ENCODE measurements around the gene SLC2A1. TPM values are rescaled to one million over a fixed set of nuclear protein-coding genes. Genes with fewer than 3 reads are reported as not detected.

SLC2A1 gene
- total and polyA plus RNA-seq, 9 of the 15 experiments (the other 6 are each of a cell fraction or from before 2014, with no cell fraction given) = 12.6 to 153 (median 48.0) TPM

- TF ChIP-seq U2AF1 (optimal IDR thresholded peaks at IDR 0.05; ENCODE audit: low read depth, low read length) (no peak), C11orf30 (IDR thresholded peaks at IDR 0.05; ENCODE audit: low read depth) (peak; percentile 100), ZBTB7A (IDR thresholded peaks at IDR 0.05; ENCODE audit: borderline replicate concordance, control insufficient read depth, low read depth, low read length) (peak; percentile 83), MYBL2 (IDR thresholded peaks at IDR 0.05; ENCODE audit: low read depth) (peak; percentile 33; the same call in 1 of the 2 replicates), MYBL2 (CRISPR knock-in tag; IDR thresholded peaks at IDR 0.05; ENCODE audit: borderline replicate concordance) (no peak), HOXB6 (CRISPR knock-in tag; IDR thresholded peaks at IDR 0.05; ENCODE audit: borderline replicate concordance) (no peak), ZNF511 (CRISPR knock-in tag; IDR thresholded peaks at IDR 0.05) (0 out of 2 replicates have a peak, but pooled peaks have one; percentile 6), NCOA4 (IDR thresholded peaks at IDR 0.05; ENCODE audit: partially characterized antibody) (no peak), BRD4 (IDR thresholded peaks at IDR 0.05) (no peak), MYNN (IDR thresholded peaks at IDR 0.05) (peak; percentile 91; the same call in 1 of the 2 replicates), MYNN (CRISPR knock-in tag; IDR thresholded peaks at IDR 0.05) (no peak), RBBP5 (IDR thresholded peaks at IDR 0.05; ENCODE audit: borderline replicate concordance, insufficient read depth, low read length, poor library complexity, severe bottlenecking) (peak; percentile 8), GABPB2 (CRISPR knock-in tag; conservative IDR thresholded peaks at IDR 0.05) (no peak), NR4A1 (CRISPR knock-in tag; IDR thresholded peaks at IDR 0.05) (no peak), NR4A1 (tag; IDR thresholded peaks at IDR 0.05) (peak; percentile 82), TBL1XR1 (IDR thresholded peaks at IDR 0.05; ENCODE audit: low read length in 2 of 2) (peak; percentile 92 to 95), HNRNPH1 (optimal IDR thresholded peaks at IDR 0.05; ENCODE audit: low read depth, low read length) (no peak), HDAC2 (IDR thresholded peaks at IDR 0.05) (peak; percentile 97), MAFK (IDR thresholded peaks at IDR 0.05; ENCODE audit: low read length) (peak; percentile 99), BCOR (IDR thresholded peaks at IDR 0.05) (peak; percentile 90), ZNF277 (CRISPR knock-in tag; IDR thresholded peaks at IDR 0.05; ENCODE audit: borderline replicate concordance) (no peak), TCF15 (CRISPR knock-in tag; IDR thresholded peaks at IDR 0.05) (peak; percentile 74; the same call in 1 of the 2 replicates), ZNF347 (CRISPR knock-in tag; IDR thresholded peaks at IDR 0.05; ENCODE audit: low read depth) (no peak), FOXO4 (CRISPR knock-in tag; IDR thresholded peaks at IDR 0.05) (no peak), CREB3L1 (IDR thresholded peaks at IDR 0.05; ENCODE audit: borderline replicate concordance, low read depth) (no peak)
Measured at GRCh38 chr1:42962641-42963377, 4.1 kb upstream of the SLC2A1 start (continued).
